GM10248 (cell line): ENCODE measurements around the gene SNAPC4.

ENCODE experiments used
- CTCF ChIA-PET: fragments of 300-600 bp; sonication (Branson Sonifier 250); formaldehyde crosslinking; extraction: SDS; loops from one replicate; lab custom pipeline; 2021; ENCODE audit warnings: antibody characterized with exemption; lab: Yijun Ruan, JAX
- POLR2A ChIA-PET: fragments of 350-650 bp; sonication (Branson Sonifier 250); formaldehyde crosslinking; extraction: SDS; loops from one replicate; lab custom pipeline; 2020; ENCODE audit warnings: antibody characterized with exemption; lab: Yijun Ruan, JAX
- DNase-seq: peaks from one replicate; pipeline ENCODE4 v3.0.0; 2012; ENCODE audit errors: extremely low spot score
- TF ChIP-seq, protein P1 (sequence below): IDR thresholded peaks from 2 replicates; pipeline ENCODE4 v1.5.1; 2012; ENCODE audit warnings: mild to moderate bottlenecking, low read depth; ENCODE audit errors: extremely low read depth, missing control alignments, control extremely low read depth

Gene SNAPC4

DNA sequence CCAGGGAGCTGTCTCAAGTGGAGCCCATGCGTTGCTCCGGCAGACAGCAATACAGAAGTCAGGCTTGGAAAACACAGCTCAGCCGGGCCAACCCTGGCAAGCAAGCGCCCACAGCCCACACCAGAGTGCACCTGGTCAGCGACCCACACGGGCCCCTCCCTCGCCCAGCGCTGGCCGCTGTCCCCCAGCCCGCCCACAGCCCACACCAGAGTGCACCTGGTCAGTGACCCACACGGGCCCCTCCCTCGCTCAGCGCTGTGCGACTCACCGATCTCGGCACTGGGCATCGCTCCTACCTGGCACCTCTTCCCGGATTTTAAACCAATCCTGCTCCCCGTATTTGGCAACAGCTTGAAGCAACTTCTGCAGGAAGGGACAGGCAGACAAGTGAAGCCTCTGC, 12.8 kb downstream of the SNAPC4 start:
- DNase-seq: no peak
- POLR2A ChIA-PET: no interaction called here
- TF ChIP-seq, protein P1, sequence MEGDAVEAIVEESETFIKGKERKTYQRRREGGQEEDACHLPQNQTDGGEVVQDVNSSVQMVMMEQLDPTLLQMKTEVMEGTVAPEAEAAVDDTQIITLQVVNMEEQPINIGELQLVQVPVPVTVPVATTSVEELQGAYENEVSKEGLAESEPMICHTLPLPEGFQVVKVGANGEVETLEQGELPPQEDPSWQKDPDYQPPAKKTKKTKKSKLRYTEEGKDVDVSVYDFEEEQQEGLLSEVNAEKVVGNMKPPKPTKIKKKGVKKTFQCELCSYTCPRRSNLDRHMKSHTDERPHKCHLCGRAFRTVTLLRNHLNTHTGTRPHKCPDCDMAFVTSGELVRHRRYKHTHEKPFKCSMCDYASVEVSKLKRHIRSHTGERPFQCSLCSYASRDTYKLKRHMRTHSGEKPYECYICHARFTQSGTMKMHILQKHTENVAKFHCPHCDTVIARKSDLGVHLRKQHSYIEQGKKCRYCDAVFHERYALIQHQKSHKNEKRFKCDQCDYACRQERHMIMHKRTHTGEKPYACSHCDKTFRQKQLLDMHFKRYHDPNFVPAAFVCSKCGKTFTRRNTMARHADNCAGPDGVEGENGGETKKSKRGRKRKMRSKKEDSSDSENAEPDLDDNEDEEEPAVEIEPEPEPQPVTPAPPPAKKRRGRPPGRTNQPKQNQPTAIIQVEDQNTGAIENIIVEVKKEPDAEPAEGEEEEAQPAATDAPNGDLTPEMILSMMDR: no peak
- CTCF ChIA-PET: interaction anchor here (0.7 to 1.6 kb wide), 4 partner anchors 9 to 14 kb away, joined by 3 to 4 read pairs (median 4); no protein-coding TSS in a partner anchor

DNA sequence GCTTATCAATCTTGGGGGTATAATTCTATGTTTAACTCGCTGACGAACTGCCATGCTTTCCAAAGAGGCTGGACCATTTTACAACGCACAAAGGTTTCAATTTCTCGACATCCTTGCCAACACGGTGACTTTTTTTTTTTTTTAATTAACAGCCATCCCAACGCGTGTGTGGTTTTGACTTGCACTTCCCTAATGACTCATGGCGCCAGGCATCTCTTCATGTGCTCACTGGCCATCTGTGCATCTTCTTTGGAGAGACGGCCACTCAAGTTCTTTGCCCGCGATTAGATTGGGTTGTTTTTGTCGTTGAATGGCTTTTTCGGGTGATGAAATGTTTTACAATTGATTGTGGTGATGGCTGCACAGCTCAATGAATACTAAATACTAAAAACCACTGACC, 14.0 kb downstream of the SNAPC4 start:
- DNase-seq: no peak
- ChIA-PET CTCF (interaction anchor here (3.0 kb wide), 1 partner anchor 23 kb away, joined by 7 read pairs; the partner anchor contains the start of gene DNLZ), POLR2A (interaction anchor here (0.6 kb wide), 2 partner anchors 13 to 117 kb away, joined by 4 read pairs; no protein-coding TSS in a partner anchor)
- TF ChIP-seq, protein P1: no peak

DNA sequence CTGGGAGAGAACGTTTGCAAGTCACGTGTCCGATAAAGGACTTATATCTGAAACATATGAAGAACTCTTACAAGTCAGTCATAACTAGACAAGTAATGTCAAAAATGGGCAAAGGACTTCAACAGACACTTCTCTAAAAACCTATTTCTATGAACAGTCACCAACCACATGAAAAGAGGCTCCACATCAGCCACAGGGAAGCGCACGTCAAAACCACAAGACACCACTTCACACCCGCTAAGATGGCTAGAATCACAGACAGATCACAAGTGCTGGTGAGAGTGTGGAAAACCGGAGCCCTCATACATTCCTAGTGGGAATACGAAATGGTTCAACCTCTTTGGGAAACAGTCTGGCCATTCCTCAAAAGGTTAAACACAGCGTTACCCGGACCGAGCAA, 15.0 kb downstream of the SNAPC4 start:
- TF ChIP-seq, protein P1: no peak
- ChIA-PET CTCF (interaction anchor here (1.4 to 3.0 kb wide), 2 partner anchors 21 to 22 kb away, joined by 4 to 7 read pairs; partner anchors contain the start of gene DNLZ), POLR2A (no interaction called here)
- DNase-seq: no peak

DNA sequence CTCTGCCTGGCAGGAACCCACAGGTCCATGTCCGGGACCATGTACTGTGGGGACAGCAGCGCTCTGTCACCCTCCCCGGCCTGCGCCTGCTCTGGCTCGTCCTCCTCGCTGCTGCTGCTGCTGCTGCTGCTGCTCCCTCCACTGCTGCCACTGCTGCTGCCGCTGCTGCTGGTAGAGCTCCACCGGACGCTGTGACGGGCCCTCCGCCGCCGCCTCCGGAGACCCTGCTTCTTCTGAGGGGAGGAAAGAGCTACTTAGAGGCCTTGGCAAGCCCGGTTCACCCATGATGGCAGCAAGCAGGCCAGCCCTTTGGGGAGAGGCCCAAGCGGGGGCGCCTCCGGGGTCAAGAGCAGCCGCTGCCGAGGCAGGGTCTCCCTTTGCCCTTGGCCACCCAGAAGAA, 16.5 kb downstream of the SNAPC4 start:
- POLR2A ChIA-PET: no interaction called here
- CTCF ChIA-PET: interaction anchor here (3.0 to 3.2 kb wide), 2 partner anchors 20 to 21 kb away, joined by 7 to 18 read pairs; partner anchors contain the start of gene DNLZ
- TF ChIP-seq, protein P1: no peak
- no peak for DNase-seq

DNA sequence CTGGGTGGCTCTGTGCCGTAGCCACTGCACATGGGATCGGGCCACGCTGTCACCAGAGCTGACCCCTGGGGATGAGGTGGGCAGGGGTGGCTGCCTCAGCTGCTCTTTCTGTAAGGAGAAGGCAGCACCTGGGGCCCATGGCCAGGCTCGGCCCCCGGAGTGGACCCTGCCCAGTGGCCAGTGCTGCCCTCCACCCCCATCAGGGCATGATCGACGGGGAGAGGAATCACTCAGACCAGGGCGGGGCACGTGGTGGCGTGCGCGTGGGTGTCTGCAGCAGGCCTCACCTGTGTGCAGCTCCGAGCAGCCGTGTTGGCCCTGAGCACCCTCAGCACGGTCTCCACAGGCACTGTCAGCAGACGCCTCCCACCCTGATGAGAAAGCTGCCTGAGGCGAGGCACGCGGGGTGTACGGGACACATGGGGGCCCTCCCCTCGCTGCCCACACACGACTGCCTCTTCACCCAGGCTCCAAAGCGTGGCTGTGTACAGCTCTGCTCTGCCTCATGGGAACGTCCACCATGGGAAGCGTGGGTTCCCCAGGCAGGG, 17.9 kb downstream of the SNAPC4 start:
- TF ChIP-seq, protein P1: no peak
- POLR2A ChIA-PET: no interaction called here
- CTCF ChIA-PET: interaction anchor here (3.2 kb wide), 1 partner anchor 19 kb away, joined by 18 read pairs; the partner anchor contains the start of gene DNLZ
- no peak for DNase-seq

DNA sequence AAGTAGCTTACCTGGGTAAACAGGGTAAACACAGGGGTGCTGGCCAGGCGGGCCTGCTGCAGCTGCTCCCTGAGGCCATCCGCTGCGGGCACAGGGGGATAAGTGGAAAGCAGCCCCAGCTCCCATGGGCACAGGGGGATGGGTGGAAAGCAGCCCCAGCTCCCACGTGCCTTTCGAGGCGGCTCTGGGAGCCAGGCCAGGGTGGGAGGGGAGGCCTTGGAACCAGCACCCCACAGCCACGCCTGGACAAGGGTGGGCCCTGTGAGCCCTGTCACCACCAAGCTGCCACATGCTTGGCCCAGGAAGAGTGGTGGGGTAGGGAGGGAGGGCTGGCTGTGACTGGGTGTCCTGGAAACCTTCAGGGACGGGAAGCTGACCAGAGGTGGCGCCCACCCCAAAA, 18.7 kb downstream of the SNAPC4 start:
- CTCF ChIA-PET: interaction anchor here (0.7 to 3.2 kb wide), 3 partner anchors 18 to 25 kb away, joined by 3 to 18 read pairs (median 3); partner anchors contain the start of gene DNLZ
- TF ChIP-seq, protein P1: no peak
- POLR2A ChIA-PET: no interaction called here
- no peak for DNase-seq
